GM10266 (cell line): Measurements from ENCODE around the gene AREL1.

ENCODE experiments used
- DNase-seq: peaks from one replicate; pipeline ENCODE4 v3.0.0; 2012; ENCODE audit errors: extremely low spot score
- CTCF ChIP-seq: IDR thresholded peaks from 2 replicates; pipeline ENCODE4 v1.5.1; 2012; ENCODE audit warnings: mild to moderate bottlenecking, low read depth; ENCODE audit not compliant: control insufficient read depth, insufficient read depth; ENCODE audit errors: missing control alignments

The AREL1 gene

DNA sequence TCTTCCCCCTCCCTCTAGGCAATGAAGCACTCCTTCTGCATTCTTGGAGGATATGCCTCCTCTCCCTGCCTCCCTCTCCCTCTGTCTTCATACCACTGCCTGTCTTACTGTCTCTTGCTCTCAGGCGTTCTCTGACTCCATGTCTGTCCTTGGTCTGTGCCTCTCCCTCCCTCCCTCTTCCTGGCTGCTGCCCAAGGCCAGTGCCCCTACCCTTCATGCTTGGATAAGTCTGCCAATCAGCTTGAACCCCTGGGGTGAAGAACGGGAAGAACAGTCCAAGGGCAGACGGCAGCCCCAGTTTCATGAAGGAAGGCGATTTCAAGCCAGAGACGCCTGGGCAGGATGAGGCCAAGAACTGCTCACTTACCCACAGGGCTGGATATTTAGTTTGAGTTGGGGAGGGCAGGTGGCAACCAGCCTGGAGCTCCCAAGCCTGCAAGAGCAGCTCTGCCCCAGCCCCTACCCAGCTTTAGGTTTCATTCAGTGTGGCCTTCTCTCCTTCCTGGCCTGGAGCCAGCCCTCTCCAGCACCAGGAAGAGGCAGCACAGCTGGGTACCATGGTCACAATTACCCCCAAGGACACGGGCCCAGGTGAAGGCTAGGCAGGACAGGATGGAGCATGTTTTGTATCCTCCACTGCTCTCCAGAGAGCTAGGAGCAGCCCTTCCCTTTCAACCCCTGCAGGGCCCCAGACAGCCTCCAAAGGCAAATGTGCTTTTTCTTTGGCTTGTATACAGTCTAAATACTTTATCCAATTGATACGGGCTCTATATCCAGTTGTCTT, 65.0 kb downstream of the AREL1 start:
- DNase-seq = no peak

GRCh38 chr14:74647061-74647677, 65.7 kb downstream of the AREL1 start:
- TF ChIP-seq CTCF = no peak
- DNase-seq = no peak

More for the DNA sequence above, 65.0 kb downstream of the AREL1 start:
- no peak for TF ChIP-seq CTCF

DNA sequence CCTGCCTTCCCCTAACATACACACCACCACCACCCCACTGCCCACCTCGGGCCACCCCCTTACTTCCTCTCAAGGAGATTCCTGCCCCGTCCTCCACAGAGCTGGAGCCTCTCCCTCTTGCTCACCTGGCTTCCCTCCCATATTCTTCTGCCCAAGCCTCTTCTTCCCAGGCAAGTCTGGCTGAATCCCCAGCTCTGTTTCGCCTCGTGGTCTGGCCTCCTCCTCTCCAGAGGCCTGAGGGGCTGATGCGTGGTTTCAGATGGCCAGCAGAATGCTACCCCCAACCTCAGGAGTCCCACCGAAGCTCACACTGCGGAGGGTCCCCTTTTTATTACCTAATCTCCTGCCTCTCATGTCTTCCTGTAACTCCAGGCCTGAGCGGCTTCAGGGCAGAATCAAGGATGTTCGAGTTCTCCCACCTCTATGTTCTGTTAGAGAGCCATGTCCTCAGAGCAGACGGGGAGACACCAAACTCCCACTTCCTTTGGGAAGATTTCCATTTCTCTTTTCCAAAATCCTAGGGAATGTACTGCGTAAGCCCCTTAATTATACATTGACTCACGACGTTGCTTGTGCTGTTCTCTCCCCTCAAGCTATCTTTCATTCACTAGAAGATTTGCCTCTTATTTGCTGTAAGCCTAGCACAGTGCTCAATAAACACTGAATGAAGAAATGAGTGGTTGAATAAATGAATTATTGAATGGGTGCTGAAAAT, 67.0 kb downstream of the AREL1 start:
- no peak for TF ChIP-seq CTCF
- DNase-seq = no peak

DNA sequence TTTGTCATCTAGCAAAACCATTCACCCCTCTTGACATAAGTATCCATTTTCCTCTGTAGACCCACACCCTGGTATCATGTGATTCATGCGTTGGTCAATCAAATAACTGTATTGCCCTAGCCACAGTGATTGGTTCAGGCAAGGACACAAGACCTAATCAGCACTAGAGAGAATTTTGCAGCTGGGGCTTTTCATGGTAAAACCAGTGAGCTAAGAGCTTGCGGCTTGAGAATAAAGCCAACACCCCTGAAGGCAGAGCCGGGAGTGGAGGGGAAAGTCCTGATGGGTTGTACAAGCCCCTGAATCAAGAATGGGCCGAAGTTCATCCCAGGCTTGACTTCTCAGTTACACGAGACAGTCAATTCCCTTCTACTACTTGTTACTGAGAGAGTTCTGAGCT, 67.6 kb downstream of the AREL1 start:
- no peak for DNase-seq
- TF ChIP-seq CTCF = no peak

GRCh38 chr14:74641601-74642391, 71.1 kb downstream of the AREL1 start:
- DNase-seq = no peak
- TF ChIP-seq CTCF = no peak

DNA sequence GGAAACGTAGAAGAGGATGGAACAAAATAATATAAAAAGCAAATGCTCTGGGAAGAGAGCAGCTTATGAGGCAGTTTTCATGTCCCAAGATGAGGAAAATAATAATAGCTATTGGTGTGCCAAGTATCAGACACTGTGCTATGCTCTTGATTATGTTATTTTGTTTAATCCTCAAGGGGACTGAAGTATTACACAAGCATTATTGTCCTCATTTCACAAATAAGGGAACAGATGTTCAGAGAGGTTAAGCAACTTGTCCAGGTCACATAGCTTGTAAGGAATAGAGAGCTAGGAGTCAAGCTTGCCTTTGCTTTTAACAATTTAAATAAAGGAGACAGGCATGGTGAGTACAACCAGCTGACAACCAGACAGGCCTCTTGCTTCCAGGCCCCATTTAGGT, 73.9 kb downstream of the AREL1 start:
- TF ChIP-seq CTCF = no peak
- DNase-seq = no peak
